Parathyroid adenoma (tissue), 2 donors: Measurements from ENCODE around the gene CCDC194.

ENCODE experiments used
- H2AFZ ChIP-seq: fragments of 300-600 bp; sonication (generic); one replicate; pipeline ENCODE4 v1.7.0; 2017; ENCODE audit warnings: antibody characterized with exemption, mild to moderate bottlenecking
- H3K27ac ChIP-seq: fragments of 300-600 bp; sonication (generic); one replicate; pipeline ENCODE4 v1.7.0; 2017
- H3K27me3 ChIP-seq: fragments of 300-600 bp; sonication (generic); one replicate; pipeline ENCODE4 v1.7.0; 2017; ENCODE audit warnings: low read length; ENCODE audit not compliant: control insufficient read depth, insufficient read depth
- H3K36me3 ChIP-seq: fragments of 300-600 bp; sonication (generic); one replicate; pipeline ENCODE4 v1.7.0; 2017; ENCODE audit warnings: low read length; ENCODE audit not compliant: control insufficient read depth, insufficient read depth
- H3K4me1 ChIP-seq: fragments of 300-600 bp; sonication (generic); one replicate; pipeline ENCODE4 v1.7.0; 2017; ENCODE audit warnings: control low read depth
- H3K4me2 ChIP-seq: fragments of 300-600 bp; sonication (generic); one replicate; pipeline ENCODE4 v1.7.0; 2017; ENCODE audit warnings: low read length
- H3K4me3 ChIP-seq: fragments of 300-600 bp; sonication (generic); one replicate; pipeline ENCODE4 v1.7.0; 2017; ENCODE audit warnings: low read depth, low read length
- H3K79me2 ChIP-seq: fragments of 300-600 bp; sonication (generic); one replicate; pipeline ENCODE4 v1.7.0; 2017; ENCODE audit warnings: control low read depth
- H3K9ac ChIP-seq: fragments of 300-600 bp; sonication (generic); one replicate; pipeline ENCODE4 v1.7.0; 2017; ENCODE audit warnings: mild to moderate bottlenecking
- H3K9me3 ChIP-seq: fragments of 300-600 bp; sonication (generic); one replicate; pipeline ENCODE4 v1.7.0; 2017; ENCODE audit warnings: low read length; ENCODE audit not compliant: control insufficient read depth
- CTCF ChIP-seq: fragments of 300-600 bp; sonication (generic); IDR thresholded peaks from one replicate; pipeline ENCODE4 v1.7.0; 2017; ENCODE audit warnings: antibody characterized with exemption, mild to moderate bottlenecking
- donor health status: primary hyperparathyroidism.

Gene CCDC194

GRCh38 chr19:17390665-17391370 lies 3.2 kb downstream of the CCDC194 start:
- Histone ChIP-seq H3K79me2 (no peaks in the 10 kb centered on the region), H3K9me3 (no peaks in the 10 kb centered on the region), H3K27ac (no peak overlapping the region), H3K9ac (no peak overlapping the region), H3K4me2 (peak overlapping the region; percentile 94), H3K27me3 (no peaks in the 10 kb centered on the region), H3K36me3 (no peaks in the 10 kb centered on the region), H2AFZ (peak overlapping the region; percentile 86), H3K4me1 (peaks cover 6% of the 10 kb centered on the region), H3K4me3 (peak overlapping the region; percentile 70)
- peak; percentile 72 for TF ChIP-seq CTCF

DNA sequence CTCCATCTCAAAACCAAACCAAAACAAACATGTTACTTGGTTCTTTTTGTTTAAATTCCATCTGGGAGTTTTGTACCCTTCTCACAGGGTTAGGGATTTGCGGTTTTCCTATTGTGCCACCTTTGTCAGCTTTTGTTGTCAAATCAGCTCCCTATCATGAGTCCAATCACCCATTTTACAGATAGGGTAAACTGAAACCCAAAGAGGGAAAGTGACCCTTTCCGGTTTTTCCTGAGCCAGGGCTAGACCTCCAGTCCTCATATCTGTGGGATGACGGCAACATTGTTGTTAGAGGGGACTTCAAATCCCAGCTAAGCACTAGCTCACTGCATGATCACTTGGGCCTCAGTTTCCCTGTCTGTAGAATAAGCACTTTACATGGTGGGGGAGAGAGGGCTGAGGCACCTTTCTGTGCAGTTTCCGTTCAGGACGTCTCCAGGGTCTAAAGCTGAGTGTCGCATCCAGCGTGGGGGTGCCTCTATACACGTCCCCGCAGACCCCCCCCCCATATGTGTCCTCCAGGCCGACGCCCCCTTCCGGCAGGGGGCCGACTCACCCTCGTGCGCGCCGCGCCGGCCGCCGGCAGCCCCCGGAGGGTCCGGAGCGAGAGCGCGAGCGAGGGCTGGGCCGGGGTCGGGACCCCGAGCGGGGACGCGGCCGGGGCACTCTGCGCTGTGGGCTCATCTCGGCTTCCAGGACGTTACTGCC lies 3.9 kb downstream of the CCDC194 start:
- Histone ChIP-seq H3K9ac (no peak overlapping the region), H3K27ac (no peak overlapping the region), H3K4me2 (peak overlapping the region; percentile 94), H3K79me2 (no peaks in the 10 kb centered on the region), H3K9me3 (no peaks in the 10 kb centered on the region), H3K4me1 (peaks cover 6% of the 10 kb centered on the region), H3K36me3 (no peaks in the 10 kb centered on the region), H2AFZ (peak overlapping the region; percentile 86), H3K27me3 (no peaks in the 10 kb centered on the region), H3K4me3 (peak overlapping the region; percentile 70)
- no peak for TF ChIP-seq CTCF

GRCh38 chr19:17389288-17389687 lies 4.7 kb downstream of the CCDC194 start:
- no peak overlapping the region for H3K9ac ChIP-seq
- H3K9me3 ChIP-seq, result no peaks in the 10 kb centered on the region
- no peak overlapping the region for H3K4me2 ChIP-seq
- peaks cover 6% of the 10 kb centered on the region for H3K4me1 ChIP-seq
- no peak overlapping the region for H3K27ac ChIP-seq
- no peak overlapping the region for H2AFZ ChIP-seq
- no peaks in the 10 kb centered on the region for H3K79me2 ChIP-seq
- H3K27me3 ChIP-seq, result no peaks in the 10 kb centered on the region
- H3K36me3 ChIP-seq, result no peaks in the 10 kb centered on the region
- no peak overlapping the region for H3K4me3 ChIP-seq
- no peak for TF ChIP-seq CTCF

- Histone ChIP-seq H3K4me1 (no peaks in the 10 kb centered on the region), H3K9ac (no peak overlapping the region), H3K4me2 (no peak overlapping the region), H2AFZ (no peak overlapping the region), H3K27ac (no peak overlapping the region), H3K36me3 (no peaks in the 10 kb centered on the region), H3K27me3 (no peaks in the 10 kb centered on the region), H3K79me2 (no peaks in the 10 kb centered on the region), H3K9me3 (no peaks in the 10 kb centered on the region), H3K4me3 (no peak overlapping the region)
- TF ChIP-seq CTCF, result peak; percentile 83
Observed at GRCh38 chr19:17385878-17386611, 8.0 kb downstream of the CCDC194 start.
